ENCODE results near the gene ZMIZ1. TPM values are rescaled to one million over a fixed set of nuclear protein-coding genes. Genes with fewer than 3 reads are reported as not detected.

The ZMIZ1 gene
- total RNA-seq, 1 donor from 2014 or later: 46.2 TPM

DNA sequence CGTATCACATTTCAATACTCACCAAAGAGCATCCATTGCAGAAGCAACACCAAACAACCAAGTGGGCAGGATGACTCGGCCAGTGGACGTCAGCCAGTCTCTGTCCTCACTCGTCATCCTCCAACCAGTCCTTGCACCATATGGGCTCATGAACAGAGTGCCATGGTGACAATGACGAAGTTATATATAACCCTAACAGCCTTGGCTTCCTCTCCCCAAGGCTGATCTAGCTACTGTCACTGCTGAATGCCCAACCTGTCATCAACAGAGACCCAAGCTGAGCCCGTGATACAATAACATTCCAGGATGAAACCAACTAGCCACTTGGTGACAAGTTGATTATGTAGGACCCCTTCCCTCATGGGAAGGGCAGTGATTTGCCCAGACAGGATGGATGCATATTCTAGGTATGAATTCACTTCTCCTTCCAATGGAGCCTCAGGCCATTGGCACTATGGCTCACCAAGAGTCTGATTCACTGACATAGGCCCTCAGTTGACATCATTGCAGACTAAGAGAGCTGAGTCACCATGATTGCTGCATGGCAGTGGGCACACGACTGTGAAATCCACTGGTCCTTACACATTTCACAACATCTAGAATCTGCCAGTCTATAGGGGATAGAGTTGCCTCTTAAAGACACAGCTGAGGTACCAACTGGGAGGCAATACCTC lies 252.2 kb downstream of the ZMIZ1 start:
- Mint-ChIP-seq H3K27ac (ENCODE audit: unreplicated experiment) (no peak overlapping the region), H3K4me3 (ENCODE audit: unreplicated experiment) (no peak overlapping the region)

DNA sequence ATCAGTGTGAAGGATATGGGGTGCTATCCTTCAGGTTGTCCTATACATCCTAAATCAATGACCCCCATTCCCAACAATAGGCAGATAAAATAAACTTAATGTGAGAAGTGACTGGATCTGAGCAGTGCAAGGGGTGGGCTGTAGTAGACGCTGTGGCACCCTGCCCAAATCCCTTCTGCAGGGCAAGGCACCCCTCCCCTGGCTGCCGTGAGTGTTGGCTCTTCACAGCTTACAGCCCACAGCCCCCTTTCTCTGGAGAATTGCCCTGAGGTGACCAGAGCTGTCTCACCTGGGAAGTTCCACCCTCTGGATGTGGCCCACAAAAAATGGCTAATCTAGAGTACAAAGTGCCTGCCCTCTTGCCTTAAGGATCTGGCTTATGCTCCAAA lies 252.7 kb downstream of the ZMIZ1 start:
- TF ChIP-seq, protein P1, sequence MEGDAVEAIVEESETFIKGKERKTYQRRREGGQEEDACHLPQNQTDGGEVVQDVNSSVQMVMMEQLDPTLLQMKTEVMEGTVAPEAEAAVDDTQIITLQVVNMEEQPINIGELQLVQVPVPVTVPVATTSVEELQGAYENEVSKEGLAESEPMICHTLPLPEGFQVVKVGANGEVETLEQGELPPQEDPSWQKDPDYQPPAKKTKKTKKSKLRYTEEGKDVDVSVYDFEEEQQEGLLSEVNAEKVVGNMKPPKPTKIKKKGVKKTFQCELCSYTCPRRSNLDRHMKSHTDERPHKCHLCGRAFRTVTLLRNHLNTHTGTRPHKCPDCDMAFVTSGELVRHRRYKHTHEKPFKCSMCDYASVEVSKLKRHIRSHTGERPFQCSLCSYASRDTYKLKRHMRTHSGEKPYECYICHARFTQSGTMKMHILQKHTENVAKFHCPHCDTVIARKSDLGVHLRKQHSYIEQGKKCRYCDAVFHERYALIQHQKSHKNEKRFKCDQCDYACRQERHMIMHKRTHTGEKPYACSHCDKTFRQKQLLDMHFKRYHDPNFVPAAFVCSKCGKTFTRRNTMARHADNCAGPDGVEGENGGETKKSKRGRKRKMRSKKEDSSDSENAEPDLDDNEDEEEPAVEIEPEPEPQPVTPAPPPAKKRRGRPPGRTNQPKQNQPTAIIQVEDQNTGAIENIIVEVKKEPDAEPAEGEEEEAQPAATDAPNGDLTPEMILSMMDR (IDR thresholded peaks at IDR 0.05): no peak
- DNase-seq (ENCODE audit: low spot score): peak; percentile 32
- Mint-ChIP-seq H3K27ac (ENCODE audit: unreplicated experiment) (no peak overlapping the region), H3K27me3 (ENCODE audit: low read depth) (no peaks in the 10 kb centered on the region), H3K4me1 (ENCODE audit: low read depth) (peaks cover 36% of the 10 kb centered on the region), H3K4me3 (ENCODE audit: unreplicated experiment) (no peak overlapping the region), H3K36me3 (ENCODE audit: low read depth) (no peaks in the 10 kb centered on the region), H3K9me3 (ENCODE audit: low read depth) (no peaks in the 10 kb centered on the region)

More for the DNA sequence above, 252.2 kb downstream of the ZMIZ1 start:
- DNase-seq (ENCODE audit: low spot score): peak; percentile 40
- Mint-ChIP-seq H3K36me3 (ENCODE audit: low read depth) (no peaks in the 10 kb centered on the region), H3K9me3 (ENCODE audit: low read depth) (no peaks in the 10 kb centered on the region), H3K4me1 (ENCODE audit: low read depth) (peaks cover 36% of the 10 kb centered on the region), H3K27me3 (ENCODE audit: low read depth) (no peaks in the 10 kb centered on the region)
- TF ChIP-seq, protein P1 (IDR thresholded peaks at IDR 0.05): no peak

DNA sequence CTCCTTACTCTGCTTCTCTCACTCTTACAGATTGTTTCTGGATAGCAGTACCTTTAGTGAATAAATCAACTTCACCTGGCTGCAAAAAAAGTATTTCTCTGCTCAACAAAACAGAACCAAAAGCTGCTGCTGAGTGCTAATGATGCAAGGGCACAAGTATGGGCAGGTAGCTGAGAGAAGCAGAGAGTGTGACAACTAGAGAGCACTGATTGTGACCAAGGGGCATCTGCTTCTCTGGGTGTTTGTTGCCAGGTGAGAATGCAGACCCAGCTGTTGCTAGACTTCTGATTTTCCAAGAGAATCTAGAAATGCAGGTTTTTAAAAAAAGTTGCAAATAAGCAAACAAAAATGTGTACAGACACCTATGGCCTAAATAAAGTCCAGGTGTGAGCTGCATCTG lies 253.2 kb downstream of the ZMIZ1 start:
- TF ChIP-seq, protein P1 (IDR thresholded peaks at IDR 0.05): no peak
- peaks cover 34% of the 10 kb centered on the region for H3K4me1 Mint-ChIP-seq (ENCODE audit: low read depth)
- H3K27me3 Mint-ChIP-seq (ENCODE audit: low read depth): no peaks in the 10 kb centered on the region
- H3K36me3 Mint-ChIP-seq (ENCODE audit: low read depth): no peaks in the 10 kb centered on the region
- no peak overlapping the region for H3K27ac Mint-ChIP-seq (ENCODE audit: unreplicated experiment)
- no peak overlapping the region for H3K4me3 Mint-ChIP-seq (ENCODE audit: unreplicated experiment)
- no peak for DNase-seq (ENCODE audit: low spot score)
- no peaks in the 10 kb centered on the region for H3K9me3 Mint-ChIP-seq (ENCODE audit: low read depth)

DNA sequence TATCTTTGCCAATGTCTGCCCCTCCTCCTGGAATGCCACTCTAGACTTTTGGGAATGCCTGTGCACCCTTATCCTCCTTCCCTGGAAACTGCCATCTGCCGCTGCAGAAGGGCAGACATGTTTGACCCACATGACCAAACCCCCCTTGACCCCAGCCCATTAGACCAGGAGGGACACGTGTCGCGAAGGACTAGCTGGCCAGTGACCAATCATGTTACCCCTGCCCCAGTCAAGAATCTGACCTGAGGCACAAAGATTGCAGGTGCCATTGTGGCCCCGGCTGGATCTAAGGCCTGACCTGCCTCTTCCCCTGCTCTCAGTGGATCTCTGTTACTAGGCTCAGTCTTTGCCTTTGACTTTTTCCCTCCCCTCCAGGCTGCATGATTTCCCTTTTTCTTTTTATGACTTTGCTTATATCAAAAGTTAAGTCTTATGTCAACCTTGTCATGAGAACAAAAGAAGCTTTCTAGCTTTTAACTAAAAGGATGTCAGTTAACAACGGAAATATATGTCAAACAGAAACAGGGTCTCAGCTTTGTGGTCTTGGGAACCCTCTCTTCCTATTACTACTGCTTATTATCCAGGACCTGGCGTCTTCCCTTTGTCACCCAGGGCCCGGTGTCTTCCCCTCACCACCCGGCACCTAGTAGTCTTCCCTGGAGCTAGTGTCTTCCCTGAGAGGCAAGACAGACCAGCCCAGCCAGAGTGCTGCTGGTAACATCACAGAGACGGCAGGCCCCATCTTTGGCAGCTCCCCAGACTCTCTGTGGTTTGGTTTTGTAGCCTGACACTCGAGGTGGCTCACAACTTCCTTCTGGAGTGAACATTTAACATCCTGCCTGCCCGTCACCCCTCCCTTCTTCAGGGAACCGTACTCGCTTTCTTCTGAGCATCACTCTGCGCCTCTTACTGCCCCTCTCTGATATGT lies 254.1 kb downstream of the ZMIZ1 start:
- H3K9me3 Mint-ChIP-seq (ENCODE audit: low read depth): no peaks in the 10 kb centered on the region
- H3K4me3 Mint-ChIP-seq (ENCODE audit: unreplicated experiment): no peak overlapping the region
- H3K36me3 Mint-ChIP-seq (ENCODE audit: low read depth): no peaks in the 10 kb centered on the region
- peaks cover 25% of the 10 kb centered on the region for H3K4me1 Mint-ChIP-seq (ENCODE audit: low read depth)
- no peaks in the 10 kb centered on the region for H3K27me3 Mint-ChIP-seq (ENCODE audit: low read depth)
- peak overlapping the region; percentile 80 for H3K27ac Mint-ChIP-seq (ENCODE audit: unreplicated experiment)
- TF ChIP-seq, protein P1 (IDR thresholded peaks at IDR 0.05): no peak
- peak; percentile 82 for DNase-seq (ENCODE audit: low spot score)

DNA sequence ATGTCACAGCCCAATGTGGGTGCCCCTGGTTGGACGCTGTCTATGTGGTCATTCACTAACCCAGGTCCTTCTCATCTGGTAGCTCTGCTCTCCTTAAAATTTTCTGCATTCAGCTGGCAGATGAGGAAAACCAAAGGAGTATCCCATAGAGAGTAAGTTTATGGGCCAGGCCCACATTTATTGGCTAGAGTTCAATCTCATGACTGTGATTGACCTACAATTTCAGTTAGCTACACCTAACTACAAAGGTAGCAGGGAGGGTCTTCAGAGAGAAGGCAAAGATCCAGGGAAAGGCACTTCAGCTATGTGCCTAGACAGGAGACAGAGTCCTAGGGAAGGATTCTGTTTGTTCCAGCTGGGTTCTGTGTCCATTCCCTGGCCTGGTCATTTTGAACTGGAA lies 254.8 kb downstream of the ZMIZ1 start:
- no peaks in the 10 kb centered on the region for H3K9me3 Mint-ChIP-seq (ENCODE audit: low read depth)
- no peak overlapping the region for H3K4me3 Mint-ChIP-seq (ENCODE audit: unreplicated experiment)
- peak overlapping the region; percentile 80 for H3K27ac Mint-ChIP-seq (ENCODE audit: unreplicated experiment)
- DNase-seq (ENCODE audit: low spot score): no peak
- peaks cover 21% of the 10 kb centered on the region for H3K4me1 Mint-ChIP-seq (ENCODE audit: low read depth)
- no peaks in the 10 kb centered on the region for H3K36me3 Mint-ChIP-seq (ENCODE audit: low read depth)
- H3K27me3 Mint-ChIP-seq (ENCODE audit: low read depth): no peaks in the 10 kb centered on the region
- TF ChIP-seq, protein P1 (IDR thresholded peaks at IDR 0.05): no peak
